OCI-LY1 (cell line): ENCODE data around the gene SLC5A1.

Experiments used
- H2AFZ ChIP-seq: fragments of 200-600 bp; sonication (generic), shearing (Covaris generic); 2 replicates; pipeline ENCODE4 v1.6.0; 2014; ENCODE audit warnings: antibody characterized with exemption, mild to moderate bottlenecking, low read length
- H3F3A ChIP-seq: fragments of 200-600 bp; sonication (generic), shearing (Covaris generic); 2 replicates; pipeline ENCODE4 v1.6.0; 2014; ENCODE audit warnings: mild to moderate bottlenecking, antibody characterized with exemption, low read length, moderate library complexity; ENCODE audit not compliant: insufficient read depth
- H3K27ac ChIP-seq: fragments of 200-600 bp; sonication (generic); 2 replicates; pipeline ENCODE4 v1.5.1; 2014; ENCODE audit warnings: low read length, mixed run types, mild to moderate bottlenecking, low read depth; ENCODE audit not compliant: poor library complexity, severe bottlenecking
- H3K27me3 ChIP-seq: fragments of 200-600 bp; sonication (generic); 2 replicates; pipeline ENCODE4 v1.6.0; 2014; ENCODE audit warnings: antibody characterized with exemption, mild to moderate bottlenecking, low read length, moderate library complexity; ENCODE audit not compliant: insufficient read depth
- H3K36me3 ChIP-seq: fragments of 200-600 bp; sonication (generic); 2 replicates; pipeline ENCODE4 v1.6.1; 2014; ENCODE audit warnings: mild to moderate bottlenecking, antibody characterized with exemption, low read length, moderate library complexity, mixed read lengths; ENCODE audit not compliant: insufficient read depth
- H3K4me1 ChIP-seq: fragments of 200-600 bp; sonication (generic); 2 replicates; pipeline ENCODE4 v1.5.1; 2014; ENCODE audit warnings: mild to moderate bottlenecking, low read length, moderate library complexity; ENCODE audit not compliant: insufficient read depth, severe bottlenecking
- H3K4me2 ChIP-seq: fragments of 200-600 bp; sonication (generic), shearing (Covaris generic); 2 replicates; pipeline ENCODE4 v1.6.1; 2014; ENCODE audit warnings: low read length
- H3K4me3 ChIP-seq: fragments of 200-600 bp; sonication (generic); 2 replicates; pipeline ENCODE4 v1.5.1; 2014; ENCODE audit warnings: low read length, low read depth, mild to moderate bottlenecking, mixed read lengths; ENCODE audit not compliant: poor library complexity, severe bottlenecking
- H3K79me2 ChIP-seq: fragments of 200-600 bp; shearing (Covaris generic); 2 replicates; pipeline ENCODE4 v1.6.1; 2016; ENCODE audit warnings: mixed run types, low read length, mixed read lengths; ENCODE audit not compliant: insufficient read depth
- H3K9ac ChIP-seq: fragments of 200-600 bp; sonication (generic), shearing (Covaris generic); 2 replicates; pipeline ENCODE4 v1.6.1; 2014; ENCODE audit warnings: mild to moderate bottlenecking, low read length, mixed read lengths
- H3K9me2 ChIP-seq: fragments of 200-600 bp; sonication (generic), shearing (Covaris generic); 2 replicates; pipeline ENCODE4 v1.6.1; 2014; ENCODE audit warnings: low read depth, mild to moderate bottlenecking, low read length, mixed read lengths
- H3K9me3 ChIP-seq: fragments of 200-600 bp; shearing (Covaris generic); 2 replicates; pipeline ENCODE4 v1.6.1; 2014; ENCODE audit warnings: low read length, mixed read lengths
- H4K20me1 ChIP-seq: fragments of 200-600 bp; sonication (generic), shearing (Covaris generic); 2 replicates; pipeline ENCODE4 v1.6.0; 2016; ENCODE audit warnings: mild to moderate bottlenecking, low read length; ENCODE audit not compliant: insufficient read depth
- EZH2 ChIP-seq: fragments of 200-600 bp; sonication (generic), shearing (Covaris generic); IDR thresholded peaks from 2 replicates; pipeline ENCODE4 v1.8.0; 2017; ENCODE audit warnings: borderline replicate concordance, mixed run types, mild to moderate bottlenecking, antibody characterized with exemption, low read length, moderate library complexity, mixed read lengths
- TF ChIP-seq, protein P1 (sequence below): fragments of 200-600 bp; sonication (generic), shearing (Covaris generic); IDR thresholded peaks from 2 replicates; pipeline ENCODE4 v1.5.1; 2017; ENCODE audit warnings: mild to moderate bottlenecking, antibody characterized with exemption, low read length, moderate library complexity, mixed read lengths

SLC5A1 gene

DNA sequence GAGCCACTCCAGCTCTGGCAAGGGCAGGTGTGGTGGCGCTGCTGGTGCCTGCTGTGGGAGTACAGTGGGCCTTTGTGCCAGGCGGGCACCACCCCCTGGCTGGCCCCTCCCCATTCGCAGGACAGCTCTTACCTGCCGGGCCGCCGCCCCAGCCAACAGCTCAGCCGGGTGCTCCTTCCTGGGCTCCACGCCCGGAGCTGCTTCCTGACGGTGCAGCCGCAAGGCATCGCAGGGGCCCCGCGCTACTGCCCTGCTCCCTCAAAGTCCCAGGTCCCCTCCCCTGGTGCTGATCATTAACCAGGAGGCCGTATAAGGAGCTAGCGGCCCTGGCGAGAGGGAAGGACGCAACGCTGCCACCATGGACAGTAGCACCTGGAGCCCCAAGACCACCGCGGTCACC, at the start of gene SLC5A1:
Gene SLC5A1, plus strand, starts transcription at position 338 of the 400 bp plus-strand sequence. Its CDS starts 21 bp downstream, at position 359.
- no peak within 1 kb of the TSS for H3K27ac ChIP-seq
- H2AFZ ChIP-seq = no peak within 1 kb of the TSS
- H4K20me1 ChIP-seq = no peaks in the 10 kb centered on the region
- H3K27me3 ChIP-seq = 0 out of 2 replicates have a peak, but pooled peaks cover 5% of the 10 kb centered on the region
- H3F3A ChIP-seq = no peaks in the 10 kb centered on the region
- H3K9ac ChIP-seq = no peak within 1 kb of the TSS
- H3K4me3 ChIP-seq = no peak within 1 kb of the TSS
- no peaks in the 10 kb centered on the region for H3K36me3 ChIP-seq
- no peaks in the 10 kb centered on the region for H3K79me2 ChIP-seq
- H3K4me1 ChIP-seq = no peaks in the 10 kb centered on the region
- H3K9me3 ChIP-seq = no peaks in the 10 kb centered on the region
- no peak for TF ChIP-seq EZH2
- TF ChIP-seq, protein P1, sequence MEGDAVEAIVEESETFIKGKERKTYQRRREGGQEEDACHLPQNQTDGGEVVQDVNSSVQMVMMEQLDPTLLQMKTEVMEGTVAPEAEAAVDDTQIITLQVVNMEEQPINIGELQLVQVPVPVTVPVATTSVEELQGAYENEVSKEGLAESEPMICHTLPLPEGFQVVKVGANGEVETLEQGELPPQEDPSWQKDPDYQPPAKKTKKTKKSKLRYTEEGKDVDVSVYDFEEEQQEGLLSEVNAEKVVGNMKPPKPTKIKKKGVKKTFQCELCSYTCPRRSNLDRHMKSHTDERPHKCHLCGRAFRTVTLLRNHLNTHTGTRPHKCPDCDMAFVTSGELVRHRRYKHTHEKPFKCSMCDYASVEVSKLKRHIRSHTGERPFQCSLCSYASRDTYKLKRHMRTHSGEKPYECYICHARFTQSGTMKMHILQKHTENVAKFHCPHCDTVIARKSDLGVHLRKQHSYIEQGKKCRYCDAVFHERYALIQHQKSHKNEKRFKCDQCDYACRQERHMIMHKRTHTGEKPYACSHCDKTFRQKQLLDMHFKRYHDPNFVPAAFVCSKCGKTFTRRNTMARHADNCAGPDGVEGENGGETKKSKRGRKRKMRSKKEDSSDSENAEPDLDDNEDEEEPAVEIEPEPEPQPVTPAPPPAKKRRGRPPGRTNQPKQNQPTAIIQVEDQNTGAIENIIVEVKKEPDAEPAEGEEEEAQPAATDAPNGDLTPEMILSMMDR = no peak
- H3K9me2 ChIP-seq = no peaks in the 10 kb centered on the region
- H3K4me2 ChIP-seq = no peak within 1 kb of the TSS

DNA sequence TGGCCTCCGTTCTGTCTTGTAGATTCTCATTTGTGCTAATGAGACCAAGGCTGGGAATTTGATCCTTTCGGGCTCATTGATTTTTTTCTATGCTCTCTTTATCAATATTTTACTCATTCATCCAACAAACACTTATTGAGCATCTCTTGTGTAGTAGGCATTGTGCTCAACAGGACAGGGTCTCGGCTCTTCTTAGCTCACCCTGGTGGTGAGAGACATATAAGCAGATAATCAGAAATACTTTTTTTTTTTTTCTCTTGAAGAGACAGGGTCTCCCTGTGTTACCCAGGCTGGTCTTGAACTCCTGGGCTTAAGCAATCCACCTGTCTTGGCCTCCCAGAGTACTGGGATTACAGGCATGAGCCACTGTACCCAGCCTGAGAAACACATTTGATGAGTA, 48.0 kb upstream of the SLC5A1 start:
- Histone ChIP-seq H3K9me2 (no peaks in the 10 kb centered on the region), H3F3A (no peaks in the 10 kb centered on the region), H3K27ac (no peak overlapping the region), H3K9me3 (no peaks in the 10 kb centered on the region), H3K4me1 (no peaks in the 10 kb centered on the region), H3K4me3 (no peak overlapping the region), H3K4me2 (no peak overlapping the region), H3K79me2 (no peaks in the 10 kb centered on the region), H3K36me3 (no peaks in the 10 kb centered on the region), H4K20me1 (no peaks in the 10 kb centered on the region), H3K27me3 (0 out of 2 replicates have a peak, but pooled peaks cover 4% of the 10 kb centered on the region), H2AFZ (no peak overlapping the region), H3K9ac (no peak overlapping the region)
- TF ChIP-seq EZH2 = no peak
- TF ChIP-seq, protein P1 = peak; percentile 33

DNA sequence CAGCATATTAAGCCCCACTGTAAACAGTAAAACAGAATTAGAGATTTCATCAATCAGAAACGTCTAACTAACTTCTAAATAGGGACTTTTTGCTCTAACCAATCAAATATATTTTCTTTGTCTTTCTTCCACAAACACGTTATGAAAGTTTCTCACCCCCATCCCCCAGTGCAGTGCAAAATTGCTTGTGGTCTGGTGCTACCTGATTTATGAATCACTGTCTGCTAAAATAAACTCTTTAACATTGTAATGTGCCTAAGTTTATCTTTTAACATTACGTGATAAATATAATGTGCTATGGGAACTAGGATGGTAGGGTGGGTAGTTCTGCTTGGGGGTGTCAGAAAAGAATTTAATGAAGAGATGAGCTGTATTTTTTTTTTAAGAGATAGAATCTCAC, 47.3 kb upstream of the SLC5A1 start:
- H3K27ac ChIP-seq = no peak overlapping the region
- H3K9ac ChIP-seq = no peak overlapping the region
- no peaks in the 10 kb centered on the region for H3F3A ChIP-seq
- no peaks in the 10 kb centered on the region for H3K36me3 ChIP-seq
- H2AFZ ChIP-seq = no peak overlapping the region
- no peaks in the 10 kb centered on the region for H3K4me1 ChIP-seq
- TF ChIP-seq EZH2 = no peak
- TF ChIP-seq, protein P1 = no peak
- no peaks in the 10 kb centered on the region for H4K20me1 ChIP-seq
- no peaks in the 10 kb centered on the region for H3K9me2 ChIP-seq
- H3K4me2 ChIP-seq = no peak overlapping the region
- H3K79me2 ChIP-seq = no peaks in the 10 kb centered on the region
- H3K27me3 ChIP-seq = no peaks in the 10 kb centered on the region
- no peak overlapping the region for H3K4me3 ChIP-seq
- H3K9me3 ChIP-seq = no peaks in the 10 kb centered on the region
